Right renal pelvis (tissue), 4 donors: ENCODE data around the gene PIK3R5. TPM values are rescaled to one million over a fixed set of nuclear protein-coding genes. Genes with fewer than 3 reads are reported as not detected.
"Not testable (repeated sequence)": the region's sequence is repeated elsewhere in the genome, so short reads cannot be mapped to it uniquely, and the experiment has no call there.

ENCODE experiments used
- DNase-seq, 4 donors: peaks; one replicate each; pipeline ENCODE4 v3.0.0-alpha.2; 2013; ENCODE audit warnings: low read depth in 4 of 4, low spot score in 3 of 4, missing footprints in 1 of 4
- polyA plus RNA-seq, 4 donors: library from polyadenylated mRNA; unstranded; fragments of 120-200 nt; gene quantifications; one replicate each; pipeline ENCODE4 v1.2.1, GENCODE V29; 2013; ENCODE audit not compliant: insufficient read length in 4 of 4

Gene PIK3R5
- polyA plus RNA-seq, 4 donors: 0.65 to 1.4 (median 0.87) TPM

- DNase-seq: no peak
Observed at GRCh38 chr17:8865811-8866210, 99.7 kb downstream of the PIK3R5 start.

DNA sequence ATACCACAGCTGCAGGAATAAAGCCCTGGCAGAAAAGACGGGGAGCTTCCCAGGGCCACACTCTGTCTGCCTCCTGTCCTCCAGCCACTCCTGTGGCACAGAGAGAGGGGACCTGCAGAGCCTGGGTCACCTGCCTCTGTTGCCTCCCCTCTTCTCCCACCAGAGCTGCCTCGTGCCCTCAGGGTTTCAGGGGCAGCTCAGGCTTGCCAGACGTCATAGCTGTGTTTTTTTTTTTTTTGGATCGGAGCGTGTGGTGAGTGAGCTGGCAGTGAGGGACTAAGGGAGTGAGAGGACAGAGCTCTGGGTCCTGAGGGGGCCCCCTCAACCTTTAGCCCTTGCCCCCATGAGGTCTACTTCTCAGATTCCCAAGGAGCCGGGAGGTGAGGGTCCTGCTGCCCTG is 100.1 kb downstream of the PIK3R5 start:
- DNase-seq: no peak

DNA sequence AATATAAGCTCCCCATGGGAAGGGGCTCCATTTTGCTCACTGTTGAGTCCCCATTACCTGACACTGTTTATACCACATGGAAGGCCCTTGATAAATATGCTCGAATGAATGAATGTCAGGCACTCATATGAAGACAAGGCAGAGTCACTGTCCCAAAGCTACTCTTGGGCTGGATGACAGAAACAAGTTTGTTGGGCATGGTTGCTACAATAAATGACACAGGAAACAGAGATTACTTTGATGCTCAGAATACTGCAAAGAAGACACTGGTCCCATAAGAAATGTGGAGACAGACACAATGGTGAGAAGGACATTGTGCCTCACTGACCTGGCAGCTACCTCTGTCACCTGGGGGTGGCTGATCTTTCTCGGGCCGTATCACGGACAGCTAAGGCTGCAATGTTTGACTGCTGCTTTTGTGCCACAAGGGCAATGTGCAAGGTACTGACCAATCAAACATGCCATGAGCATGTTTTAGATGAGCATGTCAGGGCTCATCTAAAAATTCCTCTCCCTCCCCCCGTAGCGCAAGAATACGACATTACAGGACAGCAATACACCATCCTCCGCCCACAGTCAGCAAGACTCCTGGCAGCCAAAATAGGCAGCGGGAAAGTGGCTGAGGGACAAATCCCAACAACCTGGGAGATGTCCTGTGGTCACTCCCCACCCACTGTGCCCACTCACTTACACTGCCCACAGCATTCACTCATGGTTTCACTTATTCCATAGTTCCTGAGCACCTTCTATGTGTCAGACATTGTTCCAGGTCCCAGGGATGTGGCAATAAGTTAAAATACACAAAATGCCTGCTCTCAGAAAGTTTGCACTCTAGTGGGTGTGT is 103.1 kb downstream of the PIK3R5 start:
- no peak for DNase-seq

GRCh38 chr17:8861495-8862181 is 103.9 kb downstream of the PIK3R5 start:
- no peak for DNase-seq

GRCh38 chr17:8859804-8860430 is 105.6 kb downstream of the PIK3R5 start:
- DNase-seq: no peak

DNA sequence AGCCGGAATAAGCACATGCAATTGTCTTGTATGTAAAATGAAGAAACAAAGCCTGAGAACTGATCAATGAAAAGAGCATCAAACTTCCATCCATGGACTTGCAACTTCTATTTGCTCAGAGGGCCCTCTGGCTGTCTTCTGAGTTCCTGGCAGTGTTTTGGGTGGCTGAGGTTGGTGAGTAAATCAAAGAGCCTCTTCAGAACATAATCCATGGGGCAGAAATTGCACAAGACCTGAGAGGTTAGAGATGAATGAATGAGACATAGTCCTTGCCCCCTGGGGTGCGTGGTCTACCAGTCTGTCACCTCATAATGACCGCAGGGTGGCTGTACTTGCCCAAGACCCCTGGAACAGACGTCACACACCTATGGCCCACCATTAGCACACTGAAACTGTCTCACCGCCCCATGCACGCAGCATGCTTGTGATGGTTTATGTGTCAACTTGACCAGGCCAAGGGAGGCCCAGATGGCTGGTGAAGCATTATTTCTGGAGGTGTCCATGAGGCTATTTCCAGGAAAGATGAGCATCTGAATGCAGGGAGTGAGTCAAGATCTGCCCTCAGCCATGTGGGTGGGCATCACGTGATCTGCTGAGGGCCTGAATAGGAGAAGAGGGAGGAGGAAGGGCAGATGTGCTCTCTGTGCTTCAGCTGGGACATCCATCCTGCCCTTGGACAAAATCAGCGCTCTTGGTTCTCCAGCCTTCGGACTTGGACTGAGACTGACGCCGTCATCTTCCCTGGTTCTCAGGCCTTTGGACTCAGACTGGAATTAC is 106.3 kb downstream of the PIK3R5 start:
- DNase-seq: no peak

GRCh38 chr17:8857919-8858318 is 107.6 kb downstream of the PIK3R5 start:
- DNase-seq: no peak

GRCh38 chr17:8856869-8857575 is 108.5 kb downstream of the PIK3R5 start:
- DNase-seq: no peak

DNA sequence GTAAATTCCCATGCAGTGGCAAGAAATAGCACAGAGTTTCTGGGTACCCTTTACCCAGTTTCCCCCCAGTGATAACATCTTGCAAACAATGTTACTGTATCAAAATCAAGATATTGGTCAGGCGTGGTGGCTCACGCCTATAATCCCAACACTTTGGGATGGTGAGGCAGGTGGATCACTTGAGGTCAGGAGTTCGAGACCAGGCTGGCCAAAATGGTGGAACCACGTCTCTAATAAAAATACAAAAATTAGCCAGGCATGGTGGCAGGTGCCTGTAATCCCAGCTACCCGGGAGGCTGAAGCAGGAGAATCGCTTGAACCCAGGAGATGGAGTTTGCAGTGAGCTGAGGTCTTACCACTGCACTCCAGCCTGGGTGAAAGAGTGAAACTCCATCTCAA is 109.3 kb downstream of the PIK3R5 start:
- not testable (repeated sequence) for DNase-seq

GRCh38 chr17:8855477-8856204 is 109.9 kb downstream of the PIK3R5 start:
- no peak for DNase-seq

DNA sequence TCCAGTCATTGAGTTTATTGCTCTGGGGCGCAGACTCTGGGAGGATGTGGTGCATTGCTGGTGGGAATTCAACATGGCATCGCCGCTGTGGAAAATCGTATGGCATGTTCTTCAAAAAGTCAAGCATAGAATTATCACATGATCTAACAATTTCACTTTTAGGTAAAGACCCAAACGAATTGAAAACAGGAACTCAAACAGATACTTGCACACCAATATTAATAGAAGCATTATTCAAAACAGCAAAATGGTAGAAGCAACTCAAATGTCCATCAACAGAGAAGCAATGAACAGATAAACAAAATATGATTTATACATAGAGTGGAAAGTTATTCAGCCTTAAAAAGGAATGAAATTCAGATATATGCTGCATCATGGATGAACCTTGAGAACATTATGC is 113.9 kb downstream of the PIK3R5 start:
- DNase-seq: no peak

DNA sequence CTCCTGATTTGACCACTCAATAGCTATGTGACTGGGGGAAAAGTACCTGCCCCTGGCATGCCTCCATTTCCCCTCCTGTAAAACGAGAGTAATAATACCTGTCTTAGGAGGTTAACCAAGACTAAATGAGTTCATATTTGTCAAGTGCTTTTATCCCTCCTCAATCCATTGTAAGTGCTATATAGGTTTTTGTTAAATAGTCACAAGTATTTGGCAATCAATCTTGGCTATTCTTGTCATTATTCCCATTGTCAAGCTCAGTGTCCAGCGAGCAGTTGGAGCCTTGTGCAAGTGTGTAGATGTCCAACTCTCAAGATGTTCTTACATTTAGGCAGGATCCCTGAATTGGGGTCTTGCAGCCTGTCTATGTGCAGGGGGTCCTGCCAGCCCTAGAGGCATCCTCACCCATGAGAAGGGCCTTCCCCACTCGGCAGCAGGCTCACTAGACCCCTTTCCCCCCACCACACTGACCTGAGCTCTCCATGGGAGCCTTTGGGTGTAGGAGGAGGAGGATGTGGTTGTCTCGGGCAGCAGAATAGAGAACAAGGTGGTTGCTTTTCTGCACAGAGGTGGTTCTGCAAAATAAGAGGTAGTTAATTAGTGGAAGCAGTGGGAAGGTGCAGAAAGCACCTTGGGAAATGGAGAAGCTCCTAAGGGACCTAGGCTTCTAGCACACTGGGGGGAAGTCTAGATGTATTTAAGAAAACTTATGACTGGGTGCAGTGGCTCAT is 116.0 kb downstream of the PIK3R5 start:
- no peak for DNase-seq

- DNase-seq: no peak
Observed at GRCh38 chr17:8847891-8848290, 117.6 kb downstream of the PIK3R5 start.

DNA sequence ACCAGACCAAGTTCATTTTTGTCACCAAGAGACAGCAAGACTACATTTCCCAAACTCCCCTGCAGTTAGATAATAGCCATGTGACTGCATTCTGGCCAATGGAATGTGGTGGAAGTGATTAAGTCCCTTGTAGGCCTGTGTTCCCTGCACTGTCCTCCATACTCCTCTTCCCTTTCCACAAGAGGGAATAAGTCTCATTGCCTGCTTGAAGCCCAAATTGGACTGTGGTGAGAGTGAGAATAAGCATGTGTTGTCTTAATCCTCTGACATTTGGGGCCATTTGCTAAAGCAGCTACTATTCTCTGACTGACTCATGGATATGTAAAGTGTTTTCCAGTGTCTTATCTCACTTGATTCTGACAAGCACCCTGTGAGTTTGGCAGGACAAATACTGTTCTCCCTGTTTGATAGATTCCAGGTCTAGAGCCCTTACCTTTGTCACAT is 118.7 kb downstream of the PIK3R5 start:
- no peak for DNase-seq

DNA sequence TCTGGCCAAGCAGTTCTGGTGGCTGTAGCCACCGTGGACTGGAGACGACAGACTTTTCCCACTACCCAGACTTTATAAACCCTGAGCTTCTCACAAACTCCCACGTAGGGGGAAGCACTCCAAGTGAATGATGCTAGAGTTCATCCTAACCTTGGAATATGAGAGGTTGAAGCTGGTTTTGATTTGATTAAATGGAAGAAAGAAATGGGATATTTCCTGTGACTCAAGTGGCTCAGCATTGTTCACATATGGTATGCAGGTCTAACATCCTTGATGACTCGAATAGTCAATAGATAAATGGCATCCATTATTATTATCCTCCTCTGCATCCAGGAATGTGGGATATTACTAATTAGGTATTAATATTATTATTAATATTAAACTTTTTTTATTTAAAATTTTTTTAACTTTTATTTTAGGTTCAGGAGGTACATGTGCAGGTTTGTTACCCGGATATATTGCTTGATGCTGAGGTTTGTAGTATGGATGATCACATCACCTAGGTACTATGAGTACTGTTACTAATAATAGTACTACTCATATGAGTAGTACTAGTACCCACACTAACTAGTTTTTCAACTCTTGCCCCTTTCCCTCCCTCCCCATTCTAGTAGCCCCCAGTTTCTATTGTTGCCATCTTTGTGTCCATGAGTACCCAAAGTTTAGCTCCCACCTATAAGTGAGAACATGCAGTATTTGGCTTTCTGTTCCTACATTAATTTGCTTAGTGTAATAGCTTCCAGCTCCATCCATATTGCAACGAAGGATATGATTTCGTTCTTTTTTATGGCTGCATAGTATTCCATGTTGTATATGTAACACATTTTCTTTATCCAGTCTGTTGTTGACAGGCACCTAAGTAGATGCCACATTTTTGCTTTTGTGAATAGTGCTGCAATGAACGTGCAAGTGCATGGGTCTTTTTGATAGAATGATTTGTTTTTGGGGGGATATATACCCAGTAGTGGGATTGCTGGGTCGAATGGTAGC is 121.0 kb downstream of the PIK3R5 start:
- DNase-seq: no peak

- no peak for DNase-seq
Observed at GRCh38 chr17:8843344-8843743, 122.2 kb downstream of the PIK3R5 start.

GRCh38 chr17:8841844-8842243 is 123.7 kb downstream of the PIK3R5 start:
- no peak for DNase-seq
